IMR-90 (cell line): Measurements from ENCODE around the gene ERBB4. TPM values are rescaled to one million over a fixed set of nuclear protein-coding genes. Genes with fewer than 3 reads are reported as not detected.

Source experiments
- ATAC-seq: fragments of 200-7000 bp; cut with Tn5 transposase; 2 replicates; pipeline ENCODE4 v1.9.1; 2020; ENCODE audit warnings: low read depth, mild to moderate bottlenecking, moderate library complexity
- BruUV-seq: library from RNA; stranded (reverse); fragments of 400-500 nt; replicated peaks from 2 replicates; lab custom pipeline; 2021; lab: Mats Ljungman, UMichigan
- CTCF ChIA-PET: fragments of 300-600 bp; formaldehyde crosslinking; extraction: SDS; loops from one replicate; lab custom pipeline; 2021; ENCODE audit warnings: antibody characterized with exemption; lab: Yijun Ruan, JAX
- POLR2A ChIA-PET: fragments of 300-600 bp; sonication (Branson Sonifier 250); formaldehyde crosslinking; loops from one replicate; lab custom pipeline; 2022; ENCODE audit warnings: antibody characterized with exemption; ENCODE audit not compliant: unreplicated experiment; lab: Charles Lee
- DNase-seq: peaks from one replicate; pipeline ENCODE4 v3.0.0; 2013
- H2AFZ ChIP-seq: replicated peaks from 2 replicates; pipeline ENCODE3; 2013; ENCODE audit warnings: low read length, mild to moderate bottlenecking; ENCODE audit not compliant: poor library complexity
- H2AK5ac ChIP-seq: 2 replicates; pipeline ENCODE4 v1.6.1; 2013; ENCODE audit warnings: low read depth, low read length, inconsistent platforms
- H2AK9ac ChIP-seq: replicated peaks from 2 replicates; pipeline ENCODE3; 2013; ENCODE audit warnings: mild to moderate bottlenecking, low read depth, low read length, moderate library complexity; ENCODE audit not compliant: poor library complexity
- H2BK120ac ChIP-seq: 2 replicates; pipeline ENCODE4 v1.6.1; 2013; ENCODE audit warnings: low read depth, low read length, inconsistent platforms
- H2BK15ac ChIP-seq: 3 replicates; pipeline ENCODE4 v1.6.1; 2013; ENCODE audit warnings: low read depth, low read length, inconsistent platforms
- H2BK20ac ChIP-seq: 2 replicates; pipeline ENCODE4 v1.6.1; 2013; ENCODE audit warnings: low read depth, mild to moderate bottlenecking, inconsistent platforms, low read length, moderate library complexity
- H2BK5ac ChIP-seq: 2 replicates; pipeline ENCODE4 v1.6.1; 2013; ENCODE audit warnings: mild to moderate bottlenecking, low read depth, low read length, inconsistent platforms; ENCODE audit not compliant: poor library complexity, severe bottlenecking
- H3K14ac ChIP-seq: replicated peaks from 2 replicates; pipeline ENCODE4 v1.6.1; 2013; ENCODE audit warnings: low read depth, low read length, inconsistent platforms
- H3K18ac ChIP-seq: 2 replicates; pipeline ENCODE4 v1.6.1; 2013; ENCODE audit warnings: low read depth, low read length, control low read depth
- H3K23ac ChIP-seq: 2 replicates; pipeline ENCODE4 v1.6.1; 2013; ENCODE audit warnings: low read depth, low read length, inconsistent platforms
- H3K27ac ChIP-seq: 2 replicates; pipeline ENCODE4 v1.5.1; 2013; ENCODE audit warnings: mild to moderate bottlenecking, control low read depth, low read length; ENCODE audit not compliant: insufficient read depth
- H3K27me3 ChIP-seq: 2 replicates; pipeline ENCODE4 v1.6.1; 2013; ENCODE audit warnings: low read length; ENCODE audit not compliant: control insufficient read depth, insufficient read depth
- H3K36me3 ChIP-seq: 2 replicates; pipeline ENCODE4 v1.6.1; 2013; ENCODE audit warnings: low read length, mixed read lengths; ENCODE audit not compliant: control insufficient read depth, insufficient read depth
- H3K4ac ChIP-seq: 2 replicates; pipeline ENCODE4 v1.6.1; 2013; ENCODE audit warnings: low read depth, low read length, inconsistent platforms
- H3K4me1 ChIP-seq: 2 replicates; pipeline ENCODE4 v1.6.1; 2013; ENCODE audit warnings: low read length, mixed read lengths; ENCODE audit not compliant: control insufficient read depth, insufficient read depth
- H3K4me2 ChIP-seq: 2 replicates; pipeline ENCODE4 v1.6.1; 2013; ENCODE audit warnings: low read depth, mild to moderate bottlenecking, control low read depth, low read length, moderate library complexity
- H3K4me3 ChIP-seq: 2 replicates; pipeline ENCODE4 v1.5.1; 2013; ENCODE audit warnings: low read depth, mild to moderate bottlenecking, control low read depth, low read length, moderate library complexity; ENCODE audit not compliant: insufficient read depth
- H3K56ac ChIP-seq: 2 replicates; pipeline ENCODE4 v1.6.1; 2013; ENCODE audit warnings: low read length, inconsistent platforms; ENCODE audit not compliant: insufficient read depth; ENCODE audit errors: extremely low read depth
- H3K79me1 ChIP-seq, 2 experiments: 2 replicates each; pipeline ENCODE4 v1.6.1; 2013; ENCODE audit warnings: low read length in 2 of 2, inconsistent platforms in 1 of 2, low read depth in 1 of 2
- H3K9ac ChIP-seq: 2 replicates; pipeline ENCODE4 v1.6.1; 2013; ENCODE audit warnings: low read depth, low read length, control low read depth
- H3K9me1 ChIP-seq: 2 replicates; pipeline ENCODE4 v1.6.1; 2013; ENCODE audit warnings: low read length, inconsistent platforms; ENCODE audit not compliant: insufficient read depth
- H3K9me3 ChIP-seq: 2 replicates; pipeline ENCODE4 v1.6.1; 2013; ENCODE audit warnings: low read length; ENCODE audit not compliant: control insufficient read depth, insufficient read depth
- H4K20me1 ChIP-seq: 2 replicates; pipeline ENCODE4 v1.6.1; 2013; ENCODE audit warnings: low read length, inconsistent platforms; ENCODE audit not compliant: insufficient read depth
- H4K5ac ChIP-seq: 2 replicates; pipeline ENCODE4 v1.6.1; 2013; ENCODE audit warnings: mild to moderate bottlenecking, low read depth, low read length, control low read depth
- H4K8ac ChIP-seq, 2 experiments: 2 replicates each; pipeline ENCODE4 v1.6.1; 2013; ENCODE audit warnings: low read depth in 2 of 2, low read length in 2 of 2, control low read depth in 1 of 2, inconsistent platforms in 1 of 2
- H4K91ac ChIP-seq: 2 replicates; pipeline ENCODE4 v1.6.1; 2013; ENCODE audit warnings: low read depth, low read length, inconsistent platforms; ENCODE audit not compliant: insufficient read depth
- CTCF ChIP-seq: conservative IDR thresholded peaks from 2 replicates; pipeline ENCODE4 v1.5.1; 2012; ENCODE audit warnings: mild to moderate bottlenecking, low read depth, low read length, improper control_type of control experiment
- MAZ ChIP-seq: IDR thresholded peaks from 2 replicates; pipeline ENCODE4 v1.6.1; 2012; ENCODE audit warnings: low read depth, mild to moderate bottlenecking, low read length, improper control_type of control experiment, moderate library complexity, borderline replicate concordance
- RAD21 ChIP-seq: IDR thresholded peaks from 2 replicates; pipeline ENCODE4 v1.6.1; 2012; ENCODE audit warnings: low read length, improper control_type of control experiment
- SMC3 ChIP-seq: fragments of 150-350 bp; IDR thresholded peaks from 2 replicates; pipeline ENCODE4 v1.6.1; 2016; ENCODE audit warnings: low read depth, mild to moderate bottlenecking, antibody characterized with exemption, low read length, moderate library complexity
- WGBS, 2 experiments: methylation state at CpG; one replicate each; pipeline versions ENCODE4 v1.1.5 to v1.1.7; 2013; ENCODE audit warnings: missing lambda C conversion rate in 2 of 2; ENCODE audit not compliant: insufficient read length in 1 of 2; ENCODE audit errors: extremely low coverage in 2 of 2; 5-methylcytosine and 5-hydroxymethylcytosine counted together
- dilution Hi-C: fragments of 300-500 bp; cut with HindIII; formaldehyde crosslinking; loops from one replicate; pipeline ENCODE4 v1.14.3; 2018; ENCODE audit warnings: low sequenced_read_pairs; ENCODE audit not compliant: unreplicated experiment
- in situ Hi-C: fragments of 300-500 bp; cut with MboI; formaldehyde crosslinking; loops from 3 replicates; pipeline ENCODE4 v1.14.3; 2019; ENCODE audit warnings: low sequenced_read_pairs, inconsistent platforms, mixed read lengths
- intact Hi-C: fragments of 100-400 bp; cut with micrococcal nuclease; formaldehyde crosslinking; loops from 2 replicates; pipeline ENCODE4 v1.10.0; 2022
- polyA plus RNA-seq, 3 experiments: library from polyadenylated mRNA; depleted of rRNA; stranded (reverse); fragments of >200 nt; gene quantifications; 2 replicates each; pipeline ENCODE4 v1.2.3, GENCODE V29; 2012; ENCODE audit warnings: low replicate concordance in 1 of 3
- total RNA-seq: library from RNA; depleted of rRNA; stranded (reverse); fragments of >200 nt; gene quantifications from 2 replicates; pipeline ENCODE4 v1.2.3, GENCODE V29; 2012

Gene ERBB4
- total and polyA plus RNA-seq, 2 of the 4 experiments (the other 2 are of a cell fraction), result not detected

- H2AK9ac ChIP-seq, result no peak overlapping the region
- no peaks in the 10 kb centered on the region for H3K9me3 ChIP-seq
- no peak overlapping the region for H3K27ac ChIP-seq
- no peaks in the 10 kb centered on the region for H4K20me1 ChIP-seq
- dilution Hi-C loops (no loop called here), in situ Hi-C loops (no loop called here), intact Hi-C loops (loop anchor here (1.0 kb wide), 2 partner anchors 803 to 1093 kb away; no protein-coding TSS in a partner anchor)
- no peak overlapping the region for H3K18ac ChIP-seq
- no peak overlapping the region for H3K9ac ChIP-seq
- no peak overlapping the region for H3K56ac ChIP-seq
- no peak overlapping the region for H2AFZ ChIP-seq
- TF ChIP-seq MAZ (no peak), CTCF (peak; percentile 57), SMC3 (peak; percentile 38; the same call in 1 of the 2 replicates), RAD21 (peak; percentile 57)
- no peak overlapping the region for H4K91ac ChIP-seq
- H2BK5ac ChIP-seq, result no peak overlapping the region
- H3K4me1 ChIP-seq, result no peaks in the 10 kb centered on the region
- no peaks in the 10 kb centered on the region for H3K9me1 ChIP-seq
- no peak overlapping the region for H4K5ac ChIP-seq
- H2BK20ac ChIP-seq, result no peak overlapping the region
- no peak overlapping the region for H4K8ac ChIP-seq
- no CpG with 5 or more reads among the region's 1 CpG for WGBS, 2 experiments
- no peaks in the 10 kb centered on the region for H3K27me3 ChIP-seq
- H3K23ac ChIP-seq, result no peak overlapping the region
- H3K79me1 ChIP-seq, result no peaks in the 10 kb centered on the region
- H3K4ac ChIP-seq, result no peak overlapping the region
- peak; percentile 70; the same call in 1 of the 2 replicates for ATAC-seq
- H3K14ac ChIP-seq, result no peak overlapping the region
- POLR2A ChIA-PET, result no interaction called here
- no peak overlapping the region for H2BK15ac ChIP-seq
- no peak overlapping the region for H3K4me2 ChIP-seq
- peak; percentile 28 for DNase-seq
- no peak overlapping the region for H3K4me3 ChIP-seq
- no peaks in the 10 kb centered on the region for H3K36me3 ChIP-seq
- BruUV-seq, result no TSS peak
- CTCF ChIA-PET, result interaction anchor here (1.5 kb wide), 1 partner anchor 19 kb away, joined by 4 read pairs; no protein-coding TSS in a partner anchor
- H2AK5ac ChIP-seq, result no peak overlapping the region
- H2BK120ac ChIP-seq, result no peak overlapping the region
Measured at GRCh38 chr2:212548455-212548819, 9.8 kb upstream of the ERBB4 start.
